Breast epithelium (tissue), 4 donors: ENCODE results near the gene DHX58. TPM values are rescaled to one million over a fixed set of nuclear protein-coding genes. Genes with fewer than 3 reads are reported as not detected.

ENCODE experiments used
- DNase-seq, 2 donors: peaks; one replicate each; pipeline ENCODE4 v3.0.0-alpha.2; 2019; ENCODE audit warnings: low spot score in 2 of 2
- H3K27ac ChIP-seq, 2 donors: fragments of 200-600 bp; sonication (generic) in 1 of 2; one replicate each; pipeline ENCODE4 v1.5.1; 2016 to 2019; ENCODE audit warnings: mild to moderate bottlenecking in 1 of 2
- H3K27me3 ChIP-seq, 2 donors: fragments of 200-600 bp; sonication (generic) in 1 of 2; one replicate each; pipeline versions ENCODE4 v1.5.1 to v1.6.0; 2017 to 2019; ENCODE audit warnings: control low read depth in 1 of 2, mild to moderate bottlenecking in 1 of 2
- H3K36me3 ChIP-seq: fragments of 200-600 bp; one replicate; pipeline ENCODE4 v1.5.1; 2019
- H3K4me1 ChIP-seq, 2 donors: fragments of 200-600 bp; sonication (generic); one replicate each; pipeline ENCODE4 v1.5.1; 2016 to 2019; ENCODE audit warnings: control low read depth in 1 of 2
- H3K4me3 ChIP-seq, 3 donors: fragments of 200-600 bp; sonication (generic); 1 replicate in 2 of 3; 2 replicates in 1 of 3; pipeline ENCODE4 v1.5.1; 2016 to 2019; ENCODE audit warnings: mild to moderate bottlenecking in 3 of 3, moderate library complexity in 2 of 3
- H3K9me3 ChIP-seq, 2 donors: fragments of 200-600 bp; sonication (generic) in 1 of 2; one replicate each; pipeline ENCODE4 v1.5.1; 2016 to 2019; ENCODE audit warnings: control low read depth in 1 of 2
- POLR2A ChIP-seq: fragments of 450-650 bp; IDR thresholded peaks from one replicate; pipeline ENCODE4 v1.6.1; 2016; ENCODE audit warnings: antibody characterized with exemption, mild to moderate bottlenecking, moderate library complexity
- POLR2AphosphoS5 ChIP-seq, 3 donors: sonication (generic); formaldehyde crosslinking; IDR thresholded peaks; one replicate each; pipeline ENCODE4 v1.6.1; 2017; ENCODE audit warnings: antibody characterized with exemption in 3 of 3
- intact Hi-C: fragments of 100-400 bp; cut with DNase I; formaldehyde crosslinking; loops from one replicate; pipeline ENCODE4 v1.15.1; 2023; ENCODE audit warnings: low total_unique reads
- total RNA-seq, 3 donors: library from RNA; depleted of rRNA; stranded (reverse); fragments of >200 nt; gene quantifications; one replicate each; pipeline ENCODE4 v1.1.0, GENCODE V29; 2016
- TF ChIP-seq, protein P1 (sequence below), 3 donors: fragments of 450-650 bp; IDR thresholded peaks; one replicate each; pipeline ENCODE4 v1.5.1; 2016 to 2017; ENCODE audit warnings: antibody characterized with exemption in 3 of 3, mild to moderate bottlenecking in 3 of 3, moderate library complexity in 3 of 3

DHX58 gene
- total RNA-seq, 3 donors from 2014 or later = 13.1 to 22.8 (median 13.4) TPM

DNA sequence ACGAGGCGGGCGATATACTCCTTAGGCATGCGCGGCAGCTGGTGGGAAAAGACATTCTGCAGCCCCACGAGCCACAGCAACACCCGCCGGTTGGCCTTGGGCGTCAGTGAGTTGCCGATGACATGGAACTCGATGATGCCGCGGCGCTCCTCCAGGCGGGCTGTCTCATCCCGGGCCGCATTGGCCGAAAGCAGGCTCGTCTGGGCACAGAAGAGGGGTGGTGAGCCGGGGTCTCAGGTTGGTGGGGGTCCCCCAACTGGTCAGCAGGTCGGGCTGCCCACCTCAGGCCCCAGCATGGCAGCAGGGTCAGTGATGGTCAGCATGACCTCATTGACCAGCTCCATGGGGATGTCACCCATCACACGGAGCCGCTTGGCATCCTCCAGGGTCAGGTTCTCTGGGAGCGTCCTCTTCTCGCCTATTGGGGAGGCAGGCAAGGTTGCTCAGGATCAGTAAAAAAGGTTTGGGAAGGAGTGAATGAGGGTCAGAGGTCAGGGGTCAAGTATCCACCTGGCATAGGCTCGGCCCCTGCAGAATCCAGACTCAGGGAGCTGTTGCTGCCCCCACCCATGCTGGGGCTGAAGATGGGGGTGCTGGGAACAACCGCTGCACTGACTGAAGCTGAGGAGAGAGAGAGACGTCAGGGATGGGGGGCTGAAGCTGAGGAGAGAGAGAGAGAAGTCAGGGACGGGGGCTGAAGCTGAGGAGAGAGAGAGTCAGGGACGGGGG is 5.0 kb upstream of the DHX58 start:
- DNase-seq = no peak
- peaks cover 6 to 10% of the 10 kb centered on the region in 2 donors for H3K4me1 ChIP-seq
- H3K4me3 ChIP-seq = no peak overlapping the region
- H3K36me3 ChIP-seq = no peaks in the 10 kb centered on the region
- H3K9me3 ChIP-seq = no peaks in the 10 kb centered on the region
- intact Hi-C loops = no loop called here
- no peaks in the 10 kb centered on the region for H3K27me3 ChIP-seq
- no peak overlapping the region for H3K27ac ChIP-seq
- TF ChIP-seq, protein P1, sequence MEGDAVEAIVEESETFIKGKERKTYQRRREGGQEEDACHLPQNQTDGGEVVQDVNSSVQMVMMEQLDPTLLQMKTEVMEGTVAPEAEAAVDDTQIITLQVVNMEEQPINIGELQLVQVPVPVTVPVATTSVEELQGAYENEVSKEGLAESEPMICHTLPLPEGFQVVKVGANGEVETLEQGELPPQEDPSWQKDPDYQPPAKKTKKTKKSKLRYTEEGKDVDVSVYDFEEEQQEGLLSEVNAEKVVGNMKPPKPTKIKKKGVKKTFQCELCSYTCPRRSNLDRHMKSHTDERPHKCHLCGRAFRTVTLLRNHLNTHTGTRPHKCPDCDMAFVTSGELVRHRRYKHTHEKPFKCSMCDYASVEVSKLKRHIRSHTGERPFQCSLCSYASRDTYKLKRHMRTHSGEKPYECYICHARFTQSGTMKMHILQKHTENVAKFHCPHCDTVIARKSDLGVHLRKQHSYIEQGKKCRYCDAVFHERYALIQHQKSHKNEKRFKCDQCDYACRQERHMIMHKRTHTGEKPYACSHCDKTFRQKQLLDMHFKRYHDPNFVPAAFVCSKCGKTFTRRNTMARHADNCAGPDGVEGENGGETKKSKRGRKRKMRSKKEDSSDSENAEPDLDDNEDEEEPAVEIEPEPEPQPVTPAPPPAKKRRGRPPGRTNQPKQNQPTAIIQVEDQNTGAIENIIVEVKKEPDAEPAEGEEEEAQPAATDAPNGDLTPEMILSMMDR (IDR thresholded peaks at IDR 0.05) = no peak
- TF ChIP-seq POLR2AphosphoS5 (IDR thresholded peaks at IDR 0.05) (no peak), POLR2A (no peak)

DNA sequence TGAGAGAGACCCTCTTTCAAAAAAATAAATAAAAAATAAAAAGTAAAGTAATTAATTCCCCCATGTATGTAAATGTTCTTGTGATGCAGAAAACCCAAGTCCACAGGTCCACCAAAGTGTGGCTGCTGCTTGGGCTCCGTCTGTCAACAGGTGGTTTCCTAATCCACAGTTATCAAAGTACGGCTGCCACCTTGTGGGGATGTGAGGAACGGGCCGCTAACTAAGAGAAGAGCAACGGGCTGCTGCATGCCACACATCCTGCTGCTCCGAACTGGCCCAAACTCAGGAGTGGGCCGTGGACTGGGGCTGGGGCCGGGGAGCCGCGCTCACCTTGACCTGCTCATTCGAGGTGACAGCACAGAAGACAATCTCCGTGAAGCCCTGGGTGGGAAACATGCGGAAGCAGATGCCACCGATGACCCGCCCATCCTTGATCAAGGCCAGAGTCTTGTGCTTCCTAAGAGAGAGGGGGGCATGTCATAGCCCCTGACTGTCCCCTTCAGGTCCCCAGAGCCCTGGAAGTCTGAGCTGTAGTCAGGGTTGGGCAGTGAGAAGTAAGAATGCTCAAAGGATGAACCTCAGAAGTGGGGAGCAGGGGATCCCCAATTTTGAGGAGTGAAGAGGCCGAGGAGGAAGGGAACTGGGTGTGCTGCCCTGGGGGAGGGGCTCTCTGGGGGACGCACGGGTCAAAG is 4.3 kb upstream of the DHX58 start:
- H3K4me3 ChIP-seq = no peak overlapping the region
- intact Hi-C loops = no loop called here
- no peaks in the 10 kb centered on the region for H3K36me3 ChIP-seq
- no peaks in the 10 kb centered on the region for H3K9me3 ChIP-seq
- peak; percentile 84 to 87 for DNase-seq
- TF ChIP-seq, protein P1 (IDR thresholded peaks at IDR 0.05) = peak; percentile 53 to 89 (median 78)
- no peak for TF ChIP-seq POLR2AphosphoS5 (IDR thresholded peaks at IDR 0.05)
- no peak overlapping the region for H3K27ac ChIP-seq
- H3K27me3 ChIP-seq = no peaks in the 10 kb centered on the region
- H3K4me1 ChIP-seq = peaks cover 6 to 10% of the 10 kb centered on the region in 2 donors

DNA sequence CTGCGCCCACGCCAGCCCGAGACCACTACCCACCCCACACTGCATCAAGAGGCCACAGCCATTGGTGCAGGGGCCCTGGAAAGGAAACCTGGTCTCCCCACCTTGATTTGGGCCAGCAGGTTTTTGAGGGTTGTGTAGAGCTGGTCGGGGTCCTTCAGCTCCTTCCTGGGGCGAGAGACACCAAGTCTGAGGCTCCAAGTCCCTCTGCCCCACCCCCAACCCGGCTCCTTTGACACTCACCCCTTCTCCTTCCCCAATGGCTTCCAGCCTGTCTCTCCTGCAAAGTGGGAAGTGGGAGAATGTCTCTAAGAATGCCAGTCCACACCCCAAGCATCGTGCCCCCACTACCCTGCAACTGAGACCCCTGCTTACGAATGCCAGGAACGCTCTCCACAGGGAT is 1.6 kb upstream of the DHX58 start:
- no peak for DNase-seq
- intact Hi-C loops = loop anchor here (5.0 kb wide), 1 partner anchor 87 kb away; no protein-coding TSS in a partner anchor
- peaks cover 6 to 9% of the 10 kb centered on the region in 2 donors for H3K4me1 ChIP-seq
- H3K36me3 ChIP-seq = no peaks in the 10 kb centered on the region
- peak overlapping the region in 1 of 2 donors; percentile 12 for H3K27ac ChIP-seq
- no peak overlapping the region for H3K4me3 ChIP-seq
- H3K9me3 ChIP-seq = no peaks in the 10 kb centered on the region
- no peaks in the 10 kb centered on the region for H3K27me3 ChIP-seq
- TF ChIP-seq, protein P1 (IDR thresholded peaks at IDR 0.05) = no peak
- TF ChIP-seq POLR2AphosphoS5 (IDR thresholded peaks at IDR 0.05) = no peak
- no peak for TF ChIP-seq POLR2A

DNA sequence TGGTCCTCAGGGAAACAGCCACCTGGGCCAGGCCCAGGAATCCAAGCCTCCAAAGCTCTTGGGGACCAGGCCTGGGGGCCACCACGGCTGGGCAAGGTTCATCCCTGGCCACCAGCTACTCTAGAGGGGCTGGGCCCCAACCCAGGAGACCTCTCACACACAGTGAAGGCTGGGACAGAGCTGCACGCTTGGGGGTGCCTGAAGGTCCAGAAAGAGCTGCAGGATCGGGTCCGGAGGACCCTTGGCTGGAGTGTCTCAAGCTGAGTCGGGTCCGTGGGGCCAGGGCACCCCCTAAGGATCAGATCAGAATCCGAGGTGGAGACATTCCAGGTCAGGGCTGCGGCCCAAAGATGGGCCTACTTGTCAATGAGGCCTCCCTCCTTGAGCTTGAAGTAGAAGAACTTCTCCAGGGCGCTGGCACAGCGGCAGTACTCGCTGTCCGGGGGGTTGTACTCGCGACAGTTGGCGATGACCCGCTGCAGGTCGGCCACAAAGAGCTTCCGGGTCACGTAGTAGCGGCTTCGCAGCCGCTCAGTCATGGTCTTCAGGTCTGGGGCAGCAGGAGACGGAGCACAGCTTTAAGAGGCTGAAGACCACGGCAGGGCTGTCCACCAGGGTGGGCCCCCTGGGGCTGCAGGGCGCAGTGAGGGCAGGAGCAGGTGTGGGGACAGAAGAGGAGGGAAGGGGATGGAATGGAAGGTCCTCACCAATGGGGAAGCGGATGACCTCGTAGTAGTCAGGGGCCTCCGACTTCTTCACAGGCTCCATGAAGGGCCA is 967 bp upstream of the DHX58 start:
- Histone ChIP-seq H3K36me3 (no peaks in the 10 kb centered on the region), H3K4me3 (peak overlapping the region in 2 of 3 donors; percentile 66 to 82), H3K4me1 (peaks cover 6 to 9% of the 10 kb centered on the region in 2 donors), H3K9me3 (no peaks in the 10 kb centered on the region), H3K27me3 (no peaks in the 10 kb centered on the region), H3K27ac (peak overlapping the region; percentile 91)
- no peak for DNase-seq
- TF ChIP-seq POLR2AphosphoS5 (IDR thresholded peaks at IDR 0.05) = no peak
- TF ChIP-seq, protein P1 (IDR thresholded peaks at IDR 0.05) = no peak
- TF ChIP-seq POLR2A = no peak
- intact Hi-C loops = loop anchor here (5.0 kb wide), 1 partner anchor 86 kb away; no protein-coding TSS in a partner anchor
